HepG2 (cell line): ENCODE measurements around the gene CENPB. TPM values are rescaled to one million over a fixed set of nuclear protein-coding genes. Genes with fewer than 3 reads are reported as not detected.

Experiments
- ARID2 ChIP-seq: sonication (generic); formaldehyde crosslinking; IDR thresholded peaks from 2 replicates; pipeline ENCODE4 v1.8.1; 2022; ENCODE audit warnings: mild to moderate bottlenecking, missing genetic modification reagents, borderline replicate concordance
- ARID3A ChIP-seq: IDR thresholded peaks from 2 replicates; pipeline ENCODE4 v1.6.1; 2012; ENCODE audit warnings: low read depth, low read length, improper control_type of control experiment
- DMAP1 ChIP-seq: IDR thresholded peaks from 2 replicates; pipeline ENCODE4 v1.6.1; 2016
- DPF2 ChIP-seq: sonication (generic); formaldehyde crosslinking; IDR thresholded peaks from 2 replicates; pipeline ENCODE4 v1.4.0; 2020; ENCODE audit warnings: mild to moderate bottlenecking, low read depth, missing genetic modification reagents, borderline replicate concordance
- HDAC6 ChIP-seq: fragments of 200-600 bp; sonication (generic); IDR thresholded peaks from 2 replicates; pipeline ENCODE4 v1.7.0; 2017; ENCODE audit warnings: mild to moderate bottlenecking, antibody characterized with exemption, low read length, low read depth
- IRF1 ChIP-seq: sonication (generic); formaldehyde crosslinking; IDR thresholded peaks from 2 replicates; pipeline ENCODE4 v1.4.0; 2020; ENCODE audit warnings: low read depth, mild to moderate bottlenecking, missing genetic modification reagents
- KDM1A ChIP-seq: IDR thresholded peaks from 2 replicates; pipeline ENCODE4 v1.6.1; 2016; ENCODE audit warnings: missing compliant biosample characterization
- LCORL ChIP-seq, 2 experiments: fragments of 450-650 bp in 1 of 2; sonication (generic) in 1 of 2; formaldehyde crosslinking in 1 of 2; IDR thresholded peaks; 2 replicates each; pipeline versions ENCODE4 v1.5.0 to v1.6.1; 2017 to 2020; ENCODE audit warnings: antibody characterized with exemption in 1 of 2, missing genetic modification reagents in 1 of 2
- NCOR1 ChIP-seq: fragments of 200-600 bp; sonication (generic); IDR thresholded peaks from 2 replicates; pipeline ENCODE4 v1.7.0; 2017; ENCODE audit warnings: antibody characterized with exemption, low read length, borderline replicate concordance
- PHF5A ChIP-seq: IDR thresholded peaks from one replicate; pipeline ENCODE4 v1.6.1; 2018; ENCODE audit warnings: low read depth, missing genetic modification reagents; ENCODE audit not compliant: unreplicated experiment
- PRPF4 ChIP-seq: fragments of 200-400 bp; formaldehyde crosslinking; IDR thresholded peaks from 2 replicates; pipeline ENCODE4 v1.6.1; 2016; ENCODE audit warnings: low read length, low read depth; ENCODE audit not compliant: poor library complexity, severe bottlenecking
- SIN3A ChIP-seq: IDR thresholded peaks from 2 replicates; pipeline ENCODE4 v1.6.1; 2011; ENCODE audit warnings: low read depth, mild to moderate bottlenecking, control low read depth, low read length, borderline replicate concordance
- SOX6 ChIP-seq, 2 experiments: fragments of 450-650 bp in 1 of 2; sonication (generic) in 1 of 2; formaldehyde crosslinking in 1 of 2; IDR thresholded peaks; 2 replicates each; pipeline versions ENCODE4 v1.4.0 to v1.6.1; 2017 to 2020; ENCODE audit warnings: antibody characterized with exemption in 1 of 2, mild to moderate bottlenecking in 1 of 2, missing genetic modification reagents in 1 of 2
- SSRP1 ChIP-seq: IDR thresholded peaks from 2 replicates; pipeline ENCODE4 v1.6.1; 2016; ENCODE audit warnings: control low read depth
- TAF1 ChIP-seq: sonication (generic); formaldehyde crosslinking; IDR thresholded peaks from 2 replicates; pipeline ENCODE4 v1.4.0; 2020; ENCODE audit warnings: missing genetic modification reagents
- TARDBP ChIP-seq: sonication (generic); formaldehyde crosslinking; IDR thresholded peaks from 2 replicates; pipeline ENCODE4 v1.8.0; 2022; ENCODE audit warnings: mild to moderate bottlenecking, missing genetic modification reagents
- ZBTB20 ChIP-seq: sonication (generic); formaldehyde crosslinking; IDR thresholded peaks from 2 replicates; pipeline ENCODE4 v1.8.1; 2023; ENCODE audit warnings: missing genetic modification reagents, low read depth, mild to moderate bottlenecking, borderline replicate concordance
- ZGPAT ChIP-seq: IDR thresholded peaks from 2 replicates; pipeline ENCODE4 v1.6.1; 2016; ENCODE audit warnings: mild to moderate bottlenecking
- ZNF205 ChIP-seq: IDR thresholded peaks from 2 replicates; pipeline ENCODE4 v1.6.1; 2018; ENCODE audit warnings: missing biosample characterization, missing genetic modification reagents
- ZNF563 ChIP-seq: sonication (generic); formaldehyde crosslinking; IDR thresholded peaks from 2 replicates; pipeline ENCODE4 v1.8.0; 2022; ENCODE audit warnings: mild to moderate bottlenecking, moderate library complexity, missing genetic modification reagents
- ZNF75D ChIP-seq: sonication (generic); formaldehyde crosslinking; IDR thresholded peaks from 2 replicates; pipeline ENCODE4 v1.8.1; 2023; ENCODE audit warnings: missing genetic modification reagents, mild to moderate bottlenecking, borderline replicate concordance
- ZNF777 ChIP-seq: sonication (generic); formaldehyde crosslinking; IDR thresholded peaks from 2 replicates; pipeline ENCODE4 v1.4.0; 2020; ENCODE audit warnings: missing genetic modification reagents
- ZNF878 ChIP-seq: sonication (generic); formaldehyde crosslinking; IDR thresholded peaks from 2 replicates; pipeline ENCODE4 v1.8.1; 2023; ENCODE audit warnings: mild to moderate bottlenecking, missing genetic modification reagents, moderate library complexity
- polyA plus RNA-seq, 8 experiments: library from polyadenylated mRNA; depleted of rRNA in 3 of 8; stranded (reverse) in 7 of 8; unstranded in 1 of 8; fragments of >200 nt; fragmentation: Illumina TruSeq in 4 of 8; extraction: Trizol in 4 of 8; gene quantifications; 2 replicates each; pipeline versions ENCODE4 v1.2.1 to v1.2.3, GENCODE V29; 2011 to 2016; ENCODE audit warnings: low read depth in 4 of 8, missing spikeins in 1 of 8, mixed read lengths in 1 of 8; ENCODE audit not compliant: insufficient read depth in 1 of 8
- total RNA-seq, 5 experiments: library from RNA; depleted of rRNA; stranded (reverse); fragments of >200 nt; fragmentation: Illumina TruSeq; extraction: Trizol; gene quantifications; 2 replicates each; pipeline ENCODE4 v1.2.3, GENCODE V29; 2016; ENCODE audit warnings: low read depth in 1 of 5
- TF ChIP-seq, protein P1 (sequence below): sonication (generic); formaldehyde crosslinking; IDR thresholded peaks from 2 replicates; pipeline ENCODE4 v1.4.0; 2020; ENCODE audit warnings: missing genetic modification reagents

CENPB gene
- total and polyA plus RNA-seq, 2 of the 13 experiments (the other 11 are each of a cell fraction or from before 2014, with no cell fraction given): 10.4 to 54.5 TPM

GRCh38 chr20:3797592-3798372 lies 11.2 kb upstream of the CENPB start (continued):
- TF ChIP-seq ZGPAT (CRISPR knock-in tag) (0 out of 2 replicates have a peak, but pooled peaks have one; percentile 12), ZNF777 (CRISPR knock-in tag) (peak; percentile 72), ZNF563 (CRISPR knock-in tag) (0 out of 2 replicates have a peak, but pooled peaks have one; percentile 40), HDAC6 (no peak), ZNF878 (CRISPR knock-in tag) (no peak), PHF5A (CRISPR knock-in tag) (no peak), IRF1 (CRISPR knock-in tag) (no peak), DPF2 (CRISPR knock-in tag) (no peak), NCOR1 (peak; percentile 91), SSRP1 (CRISPR knock-in tag) (no peak), ZNF205 (CRISPR knock-in tag) (no peak), SOX6 (IDR thresholded peaks at IDR 0.05) (no peak), SOX6 (CRISPR knock-in tag; IDR thresholded peaks at IDR 0.05) (no peak), PRPF4 (no peak), SIN3A (no peak), TAF1 (CRISPR knock-in tag) (peak; percentile 5; the same call in 1 of the 2 replicates), ZNF75D (CRISPR knock-in tag) (no peak), LCORL (IDR thresholded peaks at IDR 0.05) (no peak), LCORL (CRISPR knock-in tag; IDR thresholded peaks at IDR 0.05) (0 out of 2 replicates have a peak, but pooled peaks have one; percentile 61), TARDBP (0 out of 2 replicates have a peak, but pooled peaks have one; percentile 14), ARID3A (peak; percentile 71; the same call in 1 of the 2 replicates), KDM1A (CRISPR knock-in tag) (no peak), DMAP1 (CRISPR knock-in tag) (no peak; the same call in none of the 2 replicates), ARID2 (no peak), ZBTB20 (CRISPR knock-in tag) (no peak)
- TF ChIP-seq, protein P1, sequence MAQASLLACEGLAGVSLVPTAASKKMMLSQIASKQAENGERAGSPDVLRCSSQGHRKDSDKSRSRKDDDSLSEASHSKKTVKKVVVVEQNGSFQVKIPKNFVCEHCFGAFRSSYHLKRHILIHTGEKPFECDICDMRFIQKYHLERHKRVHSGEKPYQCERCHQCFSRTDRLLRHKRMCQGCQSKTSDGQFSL (CRISPR knock-in tag): no peak
